Lower leg skin (tissue), 3 donors: ENCODE data around the gene TAS1R1.

Source experiments
- POLR2A ChIP-seq, 2 donors: fragments of 450-650 bp; IDR thresholded peaks; one replicate each; pipeline ENCODE4 v1.6.1; 2016 to 2017; ENCODE audit warnings: antibody characterized with exemption in 2 of 2, mild to moderate bottlenecking in 1 of 2, moderate library complexity in 1 of 2
- TF ChIP-seq, protein P1 (sequence below), 3 donors: fragments of 450-650 bp; IDR thresholded peaks; one replicate each; pipeline ENCODE4 v1.5.1; 2016; ENCODE audit warnings: antibody characterized with exemption in 3 of 3, mild to moderate bottlenecking in 3 of 3, moderate library complexity in 2 of 3

DNA sequence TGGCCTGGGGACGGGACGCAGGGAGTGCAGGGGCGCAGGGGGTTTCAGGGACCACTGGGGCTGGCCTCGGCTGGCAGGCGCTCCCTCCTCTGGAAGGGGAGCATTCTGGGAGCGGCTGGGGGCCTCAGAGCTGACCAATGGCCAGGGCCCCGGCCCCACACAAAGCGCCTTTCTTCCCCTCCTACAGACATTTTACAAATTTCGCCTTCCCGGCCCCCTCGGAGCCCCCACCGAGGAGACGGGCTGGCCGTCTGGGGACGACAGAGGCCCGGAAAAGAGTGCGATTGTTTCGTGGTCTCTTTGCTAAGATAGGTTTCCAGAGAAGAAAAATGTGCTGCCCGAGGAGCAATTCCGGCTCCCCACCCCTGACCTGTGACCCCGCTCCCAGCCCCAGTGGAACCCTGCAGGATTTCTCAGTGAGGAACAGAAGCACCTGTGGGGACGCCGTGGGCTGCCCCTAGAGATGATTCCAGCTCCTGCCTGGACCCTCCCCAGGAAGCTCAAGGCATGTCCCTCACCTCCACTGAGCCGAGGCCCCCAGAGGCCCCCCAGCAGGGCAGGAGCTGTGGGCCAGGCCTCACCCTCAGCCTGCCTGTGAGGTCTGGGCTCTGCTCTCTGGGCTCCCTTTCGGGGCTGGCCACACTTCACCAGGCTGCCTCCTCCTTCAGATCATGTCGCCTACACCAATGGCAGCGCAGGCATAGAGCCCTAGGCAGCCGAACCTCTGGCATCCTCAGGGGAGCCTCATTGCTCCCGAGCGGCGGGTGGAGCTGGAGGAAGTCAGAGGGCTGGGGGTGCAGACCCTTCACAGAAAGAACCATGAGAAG, 48.7 kb upstream of the TAS1R1 start:
- TF ChIP-seq, protein P1, sequence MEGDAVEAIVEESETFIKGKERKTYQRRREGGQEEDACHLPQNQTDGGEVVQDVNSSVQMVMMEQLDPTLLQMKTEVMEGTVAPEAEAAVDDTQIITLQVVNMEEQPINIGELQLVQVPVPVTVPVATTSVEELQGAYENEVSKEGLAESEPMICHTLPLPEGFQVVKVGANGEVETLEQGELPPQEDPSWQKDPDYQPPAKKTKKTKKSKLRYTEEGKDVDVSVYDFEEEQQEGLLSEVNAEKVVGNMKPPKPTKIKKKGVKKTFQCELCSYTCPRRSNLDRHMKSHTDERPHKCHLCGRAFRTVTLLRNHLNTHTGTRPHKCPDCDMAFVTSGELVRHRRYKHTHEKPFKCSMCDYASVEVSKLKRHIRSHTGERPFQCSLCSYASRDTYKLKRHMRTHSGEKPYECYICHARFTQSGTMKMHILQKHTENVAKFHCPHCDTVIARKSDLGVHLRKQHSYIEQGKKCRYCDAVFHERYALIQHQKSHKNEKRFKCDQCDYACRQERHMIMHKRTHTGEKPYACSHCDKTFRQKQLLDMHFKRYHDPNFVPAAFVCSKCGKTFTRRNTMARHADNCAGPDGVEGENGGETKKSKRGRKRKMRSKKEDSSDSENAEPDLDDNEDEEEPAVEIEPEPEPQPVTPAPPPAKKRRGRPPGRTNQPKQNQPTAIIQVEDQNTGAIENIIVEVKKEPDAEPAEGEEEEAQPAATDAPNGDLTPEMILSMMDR (IDR thresholded peaks at IDR 0.05): no peak
- TF ChIP-seq POLR2A (IDR thresholded peaks at IDR 0.05): no peak
